Measurements from ENCODE around the gene NOS1AP.
"Not testable (repeated sequence)": the region's sequence is repeated elsewhere in the genome, so short reads cannot be mapped to it uniquely, and the experiment has no call there.

NOS1AP gene

DNA sequence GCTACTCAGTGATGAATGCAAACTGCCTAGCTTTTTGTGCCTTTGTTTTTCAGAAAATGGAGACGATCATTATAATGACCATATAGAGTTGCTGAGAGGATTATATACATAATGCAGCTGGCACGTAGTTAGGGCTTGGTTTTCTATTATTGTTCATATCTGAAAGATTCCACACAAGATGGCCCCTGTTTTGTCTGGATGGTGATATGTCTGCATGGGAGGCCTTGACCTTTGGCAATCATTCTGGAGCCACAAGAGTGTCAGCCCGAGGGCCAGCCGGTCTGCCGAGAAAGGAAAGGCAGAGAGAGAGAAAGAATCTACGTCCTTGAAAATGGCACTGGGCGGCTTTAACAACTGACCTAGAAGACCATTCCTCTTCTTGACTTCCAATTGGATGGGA lies 348.2 kb downstream of the NOS1AP start:
- H3K4me3 ChIP-seq (ENCODE audit: low read depth in 1 of 2, low read length in 2 of 2): no peak overlapping the region
- H3K9ac ChIP-seq (ENCODE audit: low read length): no peak overlapping the region
- H3K27ac ChIP-seq (ENCODE audit: low read depth, low read length): no peak overlapping the region
- H3K27me3 ChIP-seq (ENCODE audit: control insufficient read depth in 1 of 2, insufficient read depth in 2 of 2, low read length in 2 of 2): no peaks in the 10 kb centered on the region
- no peaks in the 10 kb centered on the region for H3K36me3 ChIP-seq (ENCODE audit: insufficient read depth, low read length)
- H3K9me3 ChIP-seq (ENCODE audit: low read length): no peaks in the 10 kb centered on the region
- H3K4me1 ChIP-seq (ENCODE audit: insufficient read depth, low read length): no peaks in the 10 kb centered on the region

DNA sequence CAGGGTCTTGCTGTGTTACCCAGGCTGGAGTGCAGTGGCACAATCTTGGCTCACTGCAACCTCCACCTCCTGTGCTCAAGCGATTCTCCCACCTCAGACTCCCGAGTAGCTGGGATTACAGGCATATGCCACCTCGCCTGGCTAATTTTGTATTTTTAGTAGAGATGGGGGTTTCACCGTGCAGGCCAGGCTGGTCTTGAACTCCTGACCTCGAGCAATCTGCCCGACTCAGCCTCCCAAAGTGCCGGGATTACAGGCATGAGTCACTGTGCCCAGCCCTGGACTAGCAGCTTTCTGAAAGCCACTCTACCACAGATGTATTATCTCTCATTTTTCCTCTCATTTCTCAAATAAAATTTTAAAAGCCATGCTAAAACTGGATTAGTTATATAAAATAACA lies 349.1 kb downstream of the NOS1AP start:
- not testable (repeated sequence) for H3K4me1 ChIP-seq (ENCODE audit: insufficient read depth, low read length); H3K36me3 ChIP-seq (ENCODE audit: insufficient read depth, low read length); H3K9me3 ChIP-seq (ENCODE audit: low read length); H3K4me3 ChIP-seq (ENCODE audit: low read depth in 1 of 2, low read length in 2 of 2); H3K27me3 ChIP-seq (ENCODE audit: control insufficient read depth in 1 of 2, insufficient read depth in 2 of 2, low read length in 2 of 2); H3K9ac ChIP-seq (ENCODE audit: low read length); H3K27ac ChIP-seq (ENCODE audit: low read depth, low read length)

DNA sequence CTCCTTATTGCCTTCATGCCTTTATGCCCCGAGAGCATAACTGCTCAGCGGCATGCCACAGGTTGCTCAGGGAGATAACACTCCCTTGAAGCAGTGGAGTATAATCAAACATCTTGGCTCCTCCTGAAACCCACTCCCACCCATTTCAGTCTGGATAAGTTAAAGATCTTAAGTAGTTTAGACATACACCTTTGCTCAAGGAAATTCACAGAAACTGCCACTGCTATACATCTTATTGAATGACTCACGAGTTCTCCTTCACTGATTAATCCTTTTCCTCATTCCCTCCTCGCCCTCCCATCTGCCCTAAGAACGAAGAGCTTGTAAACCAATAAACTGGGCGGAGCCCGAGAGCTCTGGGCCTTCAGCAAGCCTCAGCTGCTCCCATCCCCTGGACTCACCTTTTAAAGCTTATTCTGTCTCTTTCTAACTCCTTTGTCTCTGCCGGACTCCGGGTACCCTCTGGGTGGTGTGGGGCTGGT lies 350.0 kb downstream of the NOS1AP start:
- H3K27ac ChIP-seq (ENCODE audit: low read depth, low read length); H3K27me3 ChIP-seq (ENCODE audit: control insufficient read depth in 1 of 2, insufficient read depth in 2 of 2, low read length in 2 of 2); H3K9ac ChIP-seq (ENCODE audit: low read length); H3K4me1 ChIP-seq (ENCODE audit: insufficient read depth, low read length); H3K36me3 ChIP-seq (ENCODE audit: insufficient read depth, low read length); H3K4me3 ChIP-seq (ENCODE audit: low read depth in 1 of 2, low read length in 2 of 2); H3K9me3 ChIP-seq (ENCODE audit: low read length): not testable (repeated sequence)
